ENCODE measurements around the gene KRT6A.

- no peak for TF ChIP-seq POLR2AphosphoS5 (IDR thresholded peaks at IDR 0.05; ENCODE audit: low read depth, low read length)
- TF ChIP-seq TAF1 (IDR thresholded peaks at IDR 0.05; ENCODE audit: borderline replicate concordance, insufficient read depth, low read length): no peak
These were observed 5.8 kb downstream of the KRT6A start for GRCh38 chr12:52487211-52487610.
